ENCODE measurements around the gene FSD1L. TPM values are rescaled to one million over a fixed set of nuclear protein-coding genes. Genes with fewer than 3 reads are reported as not detected.

The FSD1L gene
- total and polyA plus RNA-seq, 2 of the 13 experiments (the other 11 are each of a cell fraction or from before 2014, with no cell fraction given) = 4.1 to 5.1 TPM

- TF ChIP-seq NONO (IDR thresholded peaks at IDR 0.05) (no peak), NONO (CRISPR knock-in tag; conservative IDR thresholded peaks at IDR 0.05) (no peak), SOX6 (IDR thresholded peaks at IDR 0.05) (no peak), SOX6 (CRISPR knock-in tag; IDR thresholded peaks at IDR 0.05) (peak; percentile 88), NFIC (IDR thresholded peaks at IDR 0.05; ENCODE audit: low read length) (peak; percentile 57; the same call in 1 of the 2 replicates), FOXA1 (IDR thresholded peaks at IDR 0.05) (no peak), FOXA1 (CRISPR knock-in tag; IDR thresholded peaks at IDR 0.05) (peak; percentile 38; the same call in 1 of the 2 replicates)
These were observed 59.4 kb downstream of the FSD1L start (continued) for GRCh38 chr9:105507096-105507790.

GRCh38 chr9:105508530-105508929 is 60.7 kb downstream of the FSD1L start:
- Histone ChIP-seq H4K20me1 (ENCODE audit: insufficient read depth, low read length) (no peaks in the 10 kb centered on the region), H3K79me2 (ENCODE audit: insufficient read depth, low read length) (peaks cover 7% of the 10 kb centered on the region), H3K9me3 (ENCODE audit: low read length) (no peaks in the 10 kb centered on the region), H3K27ac (ENCODE audit: extremely low read length, insufficient read depth, low read length) (no peak overlapping the region), H3K4me1 (ENCODE audit: insufficient read depth, low read length) (peaks cover 21% of the 10 kb centered on the region), H3K4me2 (ENCODE audit: low read depth, low read length) (no peak overlapping the region), H3K27me3 (ENCODE audit: control insufficient read depth in 1 of 2, insufficient read depth in 2 of 2, low read length in 2 of 2) (no peaks in the 10 kb centered on the region), H3K9ac (ENCODE audit: insufficient read depth, low read depth, low read length) (no peak overlapping the region), H3K36me3 (replicated peaks in 1 of 2; ENCODE audit: control insufficient read depth in 1 of 2, insufficient read depth in 2 of 2, low read length in 2 of 2) (peaks cover 0 to 9% of the 10 kb centered on the region in 2 experiments; a peak in 2 of 5 replicates), H3K4me3 (replicated peaks in 1 of 3; ENCODE audit: insufficient read depth in 1 of 3, low read depth in 2 of 3, low read length in 3 of 3) (no peak overlapping the region), H2AFZ (ENCODE audit: low read length) (no peak overlapping the region)
- POLR2A ChIA-PET = no interaction called here
- DNase-seq (ENCODE audit: low spot score) (no peak), FAIRE-seq (no peak), ATAC-seq (no peak)
- CTCF ChIA-PET (ENCODE audit: low intra/inter-chr PET ratio, low total read pairs) = no interaction called here
- BruUV-seq (replicated peaks) = no TSS peak
- intact Hi-C loops (cut with micrococcal nuclease; ENCODE audit: unreplicated experiment) (no loop called here), in situ Hi-C loops (cut with HindIII; ENCODE audit: extremely low pct_ligation_motif_present, low pct_unique_long_range_greater_than_20kb) (no loop called here)
- WGBS (ENCODE audit: low lambda C conversion rate) = 96% methylated on average over 2 of the region's 2 CpGs
- TF ChIP-seq PLRG1 (conservative IDR thresholded peaks at IDR 0.05) = no peak
- no peak for TF ChIP-seq ZFP62 (CRISPR knock-in tag; IDR thresholded peaks at IDR 0.05)
- no peak for TF ChIP-seq ZIK1 (CRISPR knock-in tag; IDR thresholded peaks at IDR 0.05; ENCODE audit: borderline replicate concordance, low read depth)
- no peak for TF ChIP-seq ELF3 (CRISPR knock-in tag; IDR thresholded peaks at IDR 0.05)
- no peak for TF ChIP-seq ZNF407 (CRISPR knock-in tag; IDR thresholded peaks at IDR 0.05; ENCODE audit: not compliant biosample characterization)
- TF ChIP-seq ZNF121 (CRISPR knock-in tag; IDR thresholded peaks at IDR 0.05) = no peak
- TF ChIP-seq PREB (CRISPR knock-in tag; IDR thresholded peaks at IDR 0.05) = no peak
- TF ChIP-seq FOSL2 (CRISPR knock-in tag; IDR thresholded peaks at IDR 0.05) = no peak
- no peak for TF ChIP-seq NFE2 (CRISPR knock-in tag; IDR thresholded peaks at IDR 0.05)
- no peak for TF ChIP-seq EED (CRISPR knock-in tag; IDR thresholded peaks at IDR 0.05)

All from HepG2 (cell line).